Keratinocyte (primary cell): ENCODE measurements around the gene ZRSR2. TPM values are rescaled to one million over a fixed set of nuclear protein-coding genes. Genes with fewer than 3 reads are reported as not detected.

Source experiments
- DNase-seq: peaks from one replicate; pipeline ENCODE4 v3.0.0-alpha.2; 2011; ENCODE audit warnings: low read depth, missing footprints, low spot score
- FAIRE-seq: peaks from 2 replicates; lab custom pipeline; 2011; peaks lifted over from hg19 to GRCh38; lab: Jason Lieb, UNC
- H2AFZ ChIP-seq: 2 replicates; pipeline ENCODE4 v1.6.0; 2012; ENCODE audit warnings: low read length, control low read depth, inconsistent platforms; ENCODE audit not compliant: control insufficient read depth
- H3K27ac ChIP-seq: 2 replicates; pipeline ENCODE4 v1.5.1; 2011; ENCODE audit warnings: low read length; ENCODE audit not compliant: control insufficient read depth, insufficient read depth
- H3K27me3 ChIP-seq: 3 replicates; pipeline ENCODE4 v1.6.0; 2011; ENCODE audit warnings: low read length; ENCODE audit not compliant: control insufficient read depth, insufficient read depth; ENCODE audit errors: extremely low read depth
- H3K36me3 ChIP-seq, 2 experiments: 2 replicates in 1 of 2; 3 replicates in 1 of 2; pipeline ENCODE4 v1.5.1; 2011; ENCODE audit warnings: low read length in 2 of 2, mild to moderate bottlenecking in 1 of 2; ENCODE audit not compliant: control insufficient read depth in 2 of 2, insufficient read depth in 2 of 2; ENCODE audit errors: extremely low read depth in 1 of 2
- H3K4me1 ChIP-seq: 3 replicates; pipeline ENCODE4 v1.5.1; 2011; ENCODE audit warnings: low read length; ENCODE audit not compliant: control insufficient read depth, insufficient read depth; ENCODE audit errors: extremely low read depth
- H3K4me2 ChIP-seq: 3 replicates; pipeline ENCODE4 v1.6.0; 2011; ENCODE audit warnings: low read depth, low read length; ENCODE audit not compliant: control insufficient read depth, insufficient read depth; ENCODE audit errors: extremely low read depth
- H3K4me3 ChIP-seq, 3 experiments: fragments of 200-600 bp in 1 of 3; sonication (generic) in 1 of 3; 2 replicates in 2 of 3; 3 replicates in 1 of 3; pipeline ENCODE4 v1.5.1; 2011 to 2016; ENCODE audit warnings: low read length in 3 of 3, mild to moderate bottlenecking in 3 of 3, control low read depth in 2 of 3, inconsistent platforms in 1 of 3, low read depth in 1 of 3, mixed read lengths in 1 of 3, mixed run types in 1 of 3, moderate library complexity in 1 of 3; ENCODE audit not compliant: control insufficient read depth in 2 of 3, insufficient read depth in 2 of 3; ENCODE audit errors: extremely low read depth in 1 of 3
- H3K79me2 ChIP-seq: 2 replicates; pipeline ENCODE4 v1.6.0; 2012; ENCODE audit warnings: low read length; ENCODE audit not compliant: control insufficient read depth, insufficient read depth
- H3K9ac ChIP-seq: 3 replicates; pipeline ENCODE4 v1.6.0; 2011; ENCODE audit warnings: low read length; ENCODE audit not compliant: control insufficient read depth, insufficient read depth; ENCODE audit errors: extremely low read depth
- H3K9me1 ChIP-seq: 3 replicates; pipeline ENCODE4 v1.6.0; 2011; ENCODE audit warnings: low read length; ENCODE audit not compliant: control insufficient read depth, insufficient read depth; ENCODE audit errors: extremely low read depth
- H3K9me3 ChIP-seq: 2 replicates; pipeline ENCODE4 v1.5.1; 2012; ENCODE audit warnings: low read depth, low read length; ENCODE audit not compliant: control insufficient read depth
- H4K20me1 ChIP-seq: 3 replicates; pipeline ENCODE4 v1.6.0; 2011; ENCODE audit warnings: low read length; ENCODE audit not compliant: control insufficient read depth, insufficient read depth; ENCODE audit errors: extremely low read depth
- EZH2 ChIP-seq: IDR thresholded peaks from one replicate; pipeline ENCODE4 v1.6.1; 2012; ENCODE audit warnings: inconsistent platforms, mild to moderate bottlenecking, low read length, moderate library complexity
- dilution Hi-C: fragments of 300-500 bp; cut with MboI; formaldehyde crosslinking; loops from one replicate; pipeline ENCODE4 v1.7.0; 2020; ENCODE audit warnings: low sequenced_read_pairs; ENCODE audit not compliant: extremely low pct_ligation_motif_present
- polyA plus RNA-seq, 5 experiments: library from polyadenylated mRNA; depleted of rRNA in 3 of 5; stranded (reverse) in 3 of 5; stranded (forward) in 1 of 5; unstranded in 1 of 5; fragments of >200 nt; gene quantifications; 1 replicate in 1 of 5; 2 replicates in 3 of 5; 3 replicates in 1 of 5; pipeline versions ENCODE4 v1.2.1 to v1.2.3, GENCODE V29; 2011 to 2012; ENCODE audit warnings: missing spikeins in 2 of 5, low read depth in 1 of 5, low replicate concordance in 1 of 5
- TF ChIP-seq, protein P1 (sequence below), 3 experiments: IDR thresholded peaks in 1 of 3; conservative IDR thresholded peaks in 1 of 3; optimal IDR thresholded peaks in 1 of 3; 2 replicates in 2 of 3; 3 replicates in 1 of 3; pipeline versions ENCODE3 to v1.5.1; 2011; ENCODE audit warnings: low read length in 3 of 3, mild to moderate bottlenecking in 3 of 3, moderate library complexity in 2 of 3, control low read depth in 1 of 3, inconsistent platforms in 1 of 3; ENCODE audit not compliant: insufficient read depth in 2 of 3; ENCODE audit errors: extremely low read depth in 1 of 3

ZRSR2 gene
- polyA plus RNA-seq, 1 donor (not counting 4 experiments of a cell fraction or from before 2014, with no cell fraction given), result 13.7 TPM

GRCh38 chrX:15864023-15864422 is 73.7 kb downstream of the ZRSR2 start:
- Histone ChIP-seq H4K20me1 (no peaks in the 10 kb centered on the region), H3K27me3 (peaks cover 8% of the 10 kb centered on the region), H3K9me1 (no peaks in the 10 kb centered on the region), H3K9me3 (no peaks in the 10 kb centered on the region), H3K79me2 (no peaks in the 10 kb centered on the region), H3K4me2 (no peak overlapping the region), H3K9ac (no peak overlapping the region), H3K27ac (no peak overlapping the region), H3K36me3 (no peaks in the 10 kb centered on the region), H3K4me1 (no peaks in the 10 kb centered on the region), H2AFZ (no peak overlapping the region), H3K4me3 (no peak overlapping the region)
- no peak for FAIRE-seq
- TF ChIP-seq EZH2, result no peak
- TF ChIP-seq, protein P1, sequence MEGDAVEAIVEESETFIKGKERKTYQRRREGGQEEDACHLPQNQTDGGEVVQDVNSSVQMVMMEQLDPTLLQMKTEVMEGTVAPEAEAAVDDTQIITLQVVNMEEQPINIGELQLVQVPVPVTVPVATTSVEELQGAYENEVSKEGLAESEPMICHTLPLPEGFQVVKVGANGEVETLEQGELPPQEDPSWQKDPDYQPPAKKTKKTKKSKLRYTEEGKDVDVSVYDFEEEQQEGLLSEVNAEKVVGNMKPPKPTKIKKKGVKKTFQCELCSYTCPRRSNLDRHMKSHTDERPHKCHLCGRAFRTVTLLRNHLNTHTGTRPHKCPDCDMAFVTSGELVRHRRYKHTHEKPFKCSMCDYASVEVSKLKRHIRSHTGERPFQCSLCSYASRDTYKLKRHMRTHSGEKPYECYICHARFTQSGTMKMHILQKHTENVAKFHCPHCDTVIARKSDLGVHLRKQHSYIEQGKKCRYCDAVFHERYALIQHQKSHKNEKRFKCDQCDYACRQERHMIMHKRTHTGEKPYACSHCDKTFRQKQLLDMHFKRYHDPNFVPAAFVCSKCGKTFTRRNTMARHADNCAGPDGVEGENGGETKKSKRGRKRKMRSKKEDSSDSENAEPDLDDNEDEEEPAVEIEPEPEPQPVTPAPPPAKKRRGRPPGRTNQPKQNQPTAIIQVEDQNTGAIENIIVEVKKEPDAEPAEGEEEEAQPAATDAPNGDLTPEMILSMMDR (optimal IDR thresholded peaks at IDR 0.05 in 1 of 3, IDR thresholded peaks at IDR 0.05 in 1 of 3, conservative IDR thresholded peaks at IDR 0.05 in 1 of 3; ENCODE audit: extremely low read depth in 1 of 3, insufficient read depth in 2 of 3, low read length in 3 of 3), result no peak
- dilution Hi-C loops, result no loop called here
- DNase-seq, result no peak

DNA sequence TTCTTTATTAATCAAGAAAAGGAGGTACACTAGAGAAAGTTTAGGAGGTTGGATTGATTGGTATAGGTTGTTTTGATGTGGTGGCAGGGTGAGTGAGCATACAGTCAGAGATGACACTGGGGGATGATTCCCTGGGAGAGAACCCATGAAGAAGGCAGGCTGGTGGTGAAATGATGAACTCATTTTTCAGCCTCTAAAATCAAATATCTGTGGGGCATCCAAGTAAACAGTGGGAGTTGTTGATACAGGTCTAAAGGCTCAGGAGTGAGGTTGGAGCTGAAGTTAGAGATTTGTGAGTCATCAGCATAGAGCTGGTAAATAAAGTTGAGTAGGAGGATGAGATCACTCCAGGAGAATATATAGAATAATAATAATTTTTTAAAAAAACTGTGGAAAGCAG is 74.3 kb downstream of the ZRSR2 start:
- dilution Hi-C loops, result no loop called here
- no peak for TF ChIP-seq EZH2
- TF ChIP-seq, protein P1 (optimal IDR thresholded peaks at IDR 0.05 in 1 of 3, IDR thresholded peaks at IDR 0.05 in 1 of 3, conservative IDR thresholded peaks at IDR 0.05 in 1 of 3; ENCODE audit: extremely low read depth in 1 of 3, insufficient read depth in 2 of 3, low read length in 3 of 3), result no peak
- peak; percentile 67 for FAIRE-seq

More for the DNA sequence above, 74.3 kb downstream of the ZRSR2 start:
- DNase-seq, result no peak
- Histone ChIP-seq H3K36me3 (no peaks in the 10 kb centered on the region), H3K9me1 (no peaks in the 10 kb centered on the region), H3K4me2 (no peak overlapping the region), H2AFZ (no peak overlapping the region), H3K79me2 (no peaks in the 10 kb centered on the region), H4K20me1 (no peaks in the 10 kb centered on the region), H3K27ac (no peak overlapping the region), H3K9me3 (no peaks in the 10 kb centered on the region), H3K9ac (no peak overlapping the region), H3K27me3 (peaks cover 8% of the 10 kb centered on the region), H3K4me1 (no peaks in the 10 kb centered on the region), H3K4me3 (no peak overlapping the region)
